HCT116 (cell line): Measurements from ENCODE around the gene CD40. TPM values are rescaled to one million over a fixed set of nuclear protein-coding genes. Genes with fewer than 3 reads are reported as not detected.

Experiments used
- ATAC-seq: fragments of 200-7000 bp; cut with Tn5 transposase; 2 replicates; pipeline ENCODE4 v1.9.1; 2020; ENCODE audit warnings: mild to moderate bottlenecking, moderate library complexity
- BruUV-seq: library from RNA; stranded (reverse); fragments of 400-500 nt; replicated peaks from 2 replicates; lab custom pipeline; 2021; lab: Mats Ljungman, UMichigan
- CTCF ChIA-PET: fragments of 300-600 bp; sonication (Branson Sonifier 250); formaldehyde crosslinking; loops from one replicate; lab custom pipeline; 2021; ENCODE audit warnings: antibody characterized with exemption; lab: Charles Lee
- POLR2A ChIA-PET: fragments of 300-600, 350-600 bp; sonication (Branson Sonifier 250); formaldehyde crosslinking; loops from one replicate; lab custom pipeline; 2021; ENCODE audit warnings: antibody characterized with exemption; lab: Charles Lee
- RAD21 ChIA-PET, 2 experiments: fragments of 300-600 bp; sonication (Branson Sonifier 250); formaldehyde crosslinking; loops; one replicate each; lab custom pipeline; 2023; ENCODE audit warnings: low total read pairs in 2 of 2; ENCODE audit not compliant: uncharacterized antibody in 2 of 2, unreplicated experiment in 2 of 2, low non-redundant PET in 1 of 2; lab: Charles Lee
- DNase-seq: peaks from one replicate; pipeline ENCODE4 v3.0.0-alpha.2; 2010; ENCODE audit warnings: low read depth, low spot score
- H2AFZ ChIP-seq: fragments of 200-600 bp; shearing (Covaris generic), sonication (generic); 2 replicates; pipeline ENCODE4 v1.6.1; 2017; ENCODE audit warnings: low read depth, mixed run types, mixed read lengths, antibody characterized with exemption, low read length; ENCODE audit not compliant: poor library complexity, severe bottlenecking
- H3K27ac ChIP-seq: 2 replicates; pipeline ENCODE4 v1.5.1; 2012; ENCODE audit warnings: low read depth, low read length
- H3K27me3 ChIP-seq: fragments of 200-600 bp; sonication (generic); 2 replicates; pipeline ENCODE4 v1.6.1; 2016; ENCODE audit warnings: mixed run types, low read length, mixed read lengths; ENCODE audit not compliant: insufficient read depth
- H3K36me3 ChIP-seq, 2 experiments: fragments of 200-500 bp in 1 of 2; fragments of 200-600 bp in 1 of 2; sonication (Bioruptor generic) in 1 of 2; sonication (generic) in 1 of 2; 2 replicates each; pipeline versions ENCODE4 v1.5.1 to v1.6.1; 2014 to 2016; ENCODE audit warnings: low read length in 2 of 2, inconsistent platforms in 1 of 2, mixed read lengths in 1 of 2, mixed run types in 1 of 2; ENCODE audit not compliant: insufficient read depth in 2 of 2, control insufficient read depth in 1 of 2
- H3K4me1 ChIP-seq, 2 experiments: fragments of 200-600 bp in 1 of 2; sonication (generic) in 1 of 2; 2 replicates each; pipeline versions ENCODE4 v1.5.1 to v1.6.1; 2012 to 2017; ENCODE audit warnings: low read length in 2 of 2, inconsistent platforms in 1 of 2, mild to moderate bottlenecking in 1 of 2, mixed read lengths in 1 of 2, mixed run types in 1 of 2, moderate library complexity in 1 of 2; ENCODE audit not compliant: insufficient read depth in 2 of 2, control insufficient read depth in 1 of 2
- H3K4me2 ChIP-seq: fragments of 200-600 bp; sonication (generic); 2 replicates; pipeline ENCODE4 v1.6.1; 2017; ENCODE audit warnings: mixed run types, low read length, mixed read lengths
- H3K4me3 ChIP-seq, 2 experiments: fragments of 200-600 bp in 1 of 2; sonication (generic) in 1 of 2; replicated peaks in 1 of 2; 2 replicates each; pipeline ENCODE4 v1.5.1; 2011 to 2016; ENCODE audit warnings: low read length in 2 of 2, control low read depth in 1 of 2, low read depth in 1 of 2, mild to moderate bottlenecking in 1 of 2, mixed read lengths in 1 of 2, mixed run types in 1 of 2
- H3K79me2 ChIP-seq: fragments of 200-600 bp; sonication (generic); 2 replicates; pipeline ENCODE4 v1.6.1; 2017; ENCODE audit warnings: mild to moderate bottlenecking, mixed run types, low read length, moderate library complexity, mixed read lengths; ENCODE audit not compliant: insufficient read depth
- H3K9ac ChIP-seq: fragments of 200-600 bp; sonication (generic); 2 replicates; pipeline ENCODE4 v1.6.1; 2016; ENCODE audit warnings: low read length, mixed read lengths
- H3K9me2 ChIP-seq: fragments of 200-600 bp; sonication (generic), shearing (Covaris generic); 2 replicates; pipeline ENCODE4 v1.6.1; 2017; ENCODE audit warnings: mixed run types, mild to moderate bottlenecking, moderate library complexity; ENCODE audit not compliant: insufficient read depth
- H3K9me3 ChIP-seq, 2 experiments: fragments of 200-500 bp in 1 of 2; fragments of 200-600 bp in 1 of 2; sonication (Bioruptor generic) in 1 of 2; sonication (generic) in 1 of 2; 2 replicates each; pipeline ENCODE4 v1.6.1; 2014 to 2017; ENCODE audit warnings: low read length in 2 of 2, mixed read lengths in 2 of 2, inconsistent platforms in 1 of 2, low read depth in 1 of 2, mild to moderate bottlenecking in 1 of 2, mixed run types in 1 of 2, moderate library complexity in 1 of 2; ENCODE audit not compliant: control insufficient read depth in 1 of 2, insufficient read depth in 1 of 2
- H4K20me1 ChIP-seq: fragments of 200-600 bp; sonication (generic), shearing (Covaris generic); 2 replicates; pipeline ENCODE4 v1.6.1; 2017; ENCODE audit warnings: mixed run types, mild to moderate bottlenecking, moderate library complexity; ENCODE audit not compliant: insufficient read depth
- ATF3 ChIP-seq: IDR thresholded peaks from 2 replicates; pipeline ENCODE4 v1.6.1; 2012
- CBX3 ChIP-seq: IDR thresholded peaks from 2 replicates; pipeline ENCODE4 v1.6.1; 2012; ENCODE audit warnings: low read depth
- CEBPB ChIP-seq: IDR thresholded peaks from 2 replicates; pipeline ENCODE4 v1.6.1; 2012; ENCODE audit warnings: low read depth
- EGR1 ChIP-seq: IDR thresholded peaks from 2 replicates; pipeline ENCODE4 v1.6.1; 2012; ENCODE audit warnings: low read depth
- EZH2 ChIP-seq: fragments of 200-600 bp; sonication (generic); IDR thresholded peaks from 2 replicates; pipeline ENCODE4 v1.6.1; 2017; ENCODE audit warnings: antibody characterized with exemption, mixed run types
- EZH2phosphoT487 ChIP-seq: fragments of 200-600 bp; IDR thresholded peaks from 2 replicates; pipeline ENCODE4 v1.6.1; 2018; ENCODE audit warnings: antibody characterized with exemption, borderline replicate concordance
- FOSL1 ChIP-seq: IDR thresholded peaks from 2 replicates; pipeline ENCODE4 v1.6.1; 2012; ENCODE audit warnings: low read depth
- JUND ChIP-seq: IDR thresholded peaks from 2 replicates; pipeline ENCODE4 v1.6.1; 2012
- POLR2A ChIP-seq: IDR thresholded peaks from 2 replicates; pipeline ENCODE4 v1.7.0; 2011; ENCODE audit warnings: borderline replicate concordance; ENCODE audit not compliant: insufficient read depth, insufficient read length; ENCODE audit errors: extremely low read depth
- POLR2AphosphoS5 ChIP-seq: IDR thresholded peaks from 2 replicates; pipeline ENCODE4 v1.6.1; 2011; ENCODE audit warnings: mild to moderate bottlenecking, low read depth, low read length, moderate library complexity
- RAD21 ChIP-seq: IDR thresholded peaks from 2 replicates; pipeline ENCODE4 v1.6.1; 2012; ENCODE audit warnings: low read depth, mild to moderate bottlenecking
- REST ChIP-seq: IDR thresholded peaks from 2 replicates; pipeline ENCODE4 v1.6.1; 2012; ENCODE audit warnings: low read depth
- SIN3A ChIP-seq: IDR thresholded peaks from 2 replicates; pipeline ENCODE4 v1.6.1; 2012; ENCODE audit warnings: low read depth
- SP1 ChIP-seq: IDR thresholded peaks from 2 replicates; pipeline ENCODE4 v1.6.1; 2012; ENCODE audit warnings: low read depth
- SRF ChIP-seq: IDR thresholded peaks from 2 replicates; pipeline ENCODE4 v1.6.1; 2012; ENCODE audit warnings: low read depth
- YY1 ChIP-seq: IDR thresholded peaks from 2 replicates; pipeline ENCODE4 v1.6.1; 2011; ENCODE audit warnings: low read length, low read depth, moderate library complexity, mild to moderate bottlenecking; ENCODE audit not compliant: insufficient replicate concordance; ENCODE audit errors: extremely low read depth
- ZFX ChIP-seq: fragments of 450-650 bp; IDR thresholded peaks from 2 replicates; pipeline ENCODE4 v1.6.1; 2017
- intact Hi-C: fragments of 100-400 bp; cut with micrococcal nuclease; formaldehyde crosslinking; loops from 2 replicates; pipeline ENCODE4 v1.10.0; 2022
- total RNA-seq: library from RNA; stranded (reverse); gene quantifications from one replicate; pipeline ENCODE4 v1.2.1, GENCODE V29; 2021; ENCODE audit not compliant: unreplicated experiment
- TF ChIP-seq, protein P1 (sequence below): IDR thresholded peaks from 2 replicates; pipeline ENCODE4 v1.6.1; 2011; ENCODE audit warnings: mild to moderate bottlenecking, low read length, moderate library complexity; ENCODE audit not compliant: insufficient replicate concordance; ENCODE audit errors: extremely low read depth
- TF ChIP-seq, protein P2 (sequence below): IDR thresholded peaks from 2 replicates; pipeline ENCODE4 v1.6.1; 2012
- TF ChIP-seq, protein P3 (sequence below), 3 experiments: fragments of 200-600 bp in 1 of 3; sonication (generic) in 1 of 3; IDR thresholded peaks in 2 of 3; conservative IDR thresholded peaks in 1 of 3; 2 replicates each; pipeline ENCODE4 v1.5.1; 2012 to 2017; ENCODE audit warnings: low read depth in 2 of 3, low read length in 2 of 3, antibody characterized with exemption in 1 of 3, borderline replicate concordance in 1 of 3, control low read depth in 1 of 3, mild to moderate bottlenecking in 1 of 3, mixed read lengths in 1 of 3, mixed run types in 1 of 3, moderate library complexity in 1 of 3; ENCODE audit not compliant: insufficient read depth in 1 of 3

Gene CD40
- total RNA-seq, 1 experiment from 2014 or later, result 21.3 TPM

DNA sequence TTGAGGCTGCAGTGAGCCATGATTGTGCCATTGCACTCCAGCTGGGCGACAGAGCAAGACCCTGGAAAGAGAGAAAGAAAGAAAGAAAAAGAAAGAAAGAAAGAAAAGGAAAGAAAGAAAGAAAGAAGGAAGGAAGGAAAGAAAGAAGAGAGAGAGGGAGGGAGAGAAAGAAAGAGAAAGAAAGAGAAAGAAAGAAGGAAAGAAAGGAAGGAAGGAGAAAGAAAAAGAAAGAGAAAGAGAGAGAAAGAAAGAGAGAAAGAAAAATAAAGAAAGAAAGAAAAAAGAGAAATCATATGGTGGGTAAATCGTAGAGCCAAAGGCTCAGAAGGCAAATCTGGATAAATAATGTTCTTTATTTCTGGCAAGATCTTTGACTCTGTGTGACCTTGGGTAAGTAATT is 53.4 kb downstream of the CD40 start:
- ChIA-PET POLR2A (no interaction called here), RAD21 (no interaction called here), CTCF (no interaction called here)
- H3K9me2 ChIP-seq, result no peaks in the 10 kb centered on the region
- ATAC-seq (no peak), DNase-seq (no peak)
- no peaks in the 10 kb centered on the region for H4K20me1 ChIP-seq
- H3K9me3 ChIP-seq, result no peaks in the 10 kb centered on the region
- BruUV-seq, result no TSS peak
- H3K79me2 ChIP-seq, result no peaks in the 10 kb centered on the region
- peaks cover 0 to 14% of the 10 kb centered on the region in 2 experiments; a peak in 3 of 4 replicates for H3K4me1 ChIP-seq
- H3K27me3 ChIP-seq, result peaks cover 23% of the 10 kb centered on the region; the same call in 1 of the 2 replicates
- no peak overlapping the region for H3K9ac ChIP-seq
- H3K4me2 ChIP-seq, result no peak overlapping the region
- H3K36me3 ChIP-seq, result no peaks in the 10 kb centered on the region
- no peak overlapping the region for H3K27ac ChIP-seq
- no peak overlapping the region for H2AFZ ChIP-seq
- intact Hi-C loops, result no loop called here
- H3K4me3 ChIP-seq, result no peak overlapping the region
- TF ChIP-seq FOSL1 (no peak), EGR1 (no peak), ZFX (no peak), CEBPB (no peak), SP1 (no peak), POLR2AphosphoS5 (no peak), ATF3 (no peak), RAD21 (no peak), SRF (no peak), YY1 (no peak), EZH2phosphoT487 (no peak), POLR2A (no peak), EZH2 (no peak), REST (no peak), CBX3 (no peak), JUND (no peak), SIN3A (no peak)
- TF ChIP-seq, protein P1, sequence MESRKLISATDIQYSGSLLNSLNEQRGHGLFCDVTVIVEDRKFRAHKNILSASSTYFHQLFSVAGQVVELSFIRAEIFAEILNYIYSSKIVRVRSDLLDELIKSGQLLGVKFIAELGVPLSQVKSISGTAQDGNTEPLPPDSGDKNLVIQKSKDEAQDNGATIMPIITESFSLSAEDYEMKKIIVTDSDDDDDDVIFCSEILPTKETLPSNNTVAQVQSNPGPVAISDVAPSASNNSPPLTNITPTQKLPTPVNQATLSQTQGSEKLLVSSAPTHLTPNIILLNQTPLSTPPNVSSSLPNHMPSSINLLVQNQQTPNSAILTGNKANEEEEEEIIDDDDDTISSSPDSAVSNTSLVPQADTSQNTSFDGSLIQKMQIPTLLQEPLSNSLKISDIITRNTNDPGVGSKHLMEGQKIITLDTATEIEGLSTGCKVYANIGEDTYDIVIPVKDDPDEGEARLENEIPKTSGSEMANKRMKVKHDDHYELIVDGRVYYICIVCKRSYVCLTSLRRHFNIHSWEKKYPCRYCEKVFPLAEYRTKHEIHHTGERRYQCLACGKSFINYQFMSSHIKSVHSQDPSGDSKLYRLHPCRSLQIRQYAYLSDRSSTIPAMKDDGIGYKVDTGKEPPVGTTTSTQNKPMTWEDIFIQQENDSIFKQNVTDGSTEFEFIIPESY, result no peak
- TF ChIP-seq, protein P2, sequence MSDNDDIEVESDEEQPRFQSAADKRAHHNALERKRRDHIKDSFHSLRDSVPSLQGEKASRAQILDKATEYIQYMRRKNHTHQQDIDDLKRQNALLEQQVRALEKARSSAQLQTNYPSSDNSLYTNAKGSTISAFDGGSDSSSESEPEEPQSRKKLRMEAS, result no peak
- TF ChIP-seq, protein P3, sequence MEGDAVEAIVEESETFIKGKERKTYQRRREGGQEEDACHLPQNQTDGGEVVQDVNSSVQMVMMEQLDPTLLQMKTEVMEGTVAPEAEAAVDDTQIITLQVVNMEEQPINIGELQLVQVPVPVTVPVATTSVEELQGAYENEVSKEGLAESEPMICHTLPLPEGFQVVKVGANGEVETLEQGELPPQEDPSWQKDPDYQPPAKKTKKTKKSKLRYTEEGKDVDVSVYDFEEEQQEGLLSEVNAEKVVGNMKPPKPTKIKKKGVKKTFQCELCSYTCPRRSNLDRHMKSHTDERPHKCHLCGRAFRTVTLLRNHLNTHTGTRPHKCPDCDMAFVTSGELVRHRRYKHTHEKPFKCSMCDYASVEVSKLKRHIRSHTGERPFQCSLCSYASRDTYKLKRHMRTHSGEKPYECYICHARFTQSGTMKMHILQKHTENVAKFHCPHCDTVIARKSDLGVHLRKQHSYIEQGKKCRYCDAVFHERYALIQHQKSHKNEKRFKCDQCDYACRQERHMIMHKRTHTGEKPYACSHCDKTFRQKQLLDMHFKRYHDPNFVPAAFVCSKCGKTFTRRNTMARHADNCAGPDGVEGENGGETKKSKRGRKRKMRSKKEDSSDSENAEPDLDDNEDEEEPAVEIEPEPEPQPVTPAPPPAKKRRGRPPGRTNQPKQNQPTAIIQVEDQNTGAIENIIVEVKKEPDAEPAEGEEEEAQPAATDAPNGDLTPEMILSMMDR (IDR thresholded peaks at IDR 0.05 in 2 of 3, conservative IDR thresholded peaks at IDR 0.05 in 1 of 3; ENCODE audit: borderline replicate concordance in 1 of 3, insufficient read depth in 1 of 3, low read depth in 2 of 3, low read length in 2 of 3), result no peak
- TF ChIP-seq, all 23 proteins: peak for 0
